Measurements from ENCODE around the gene CRYBB3.

The CRYBB3 gene

DNA sequence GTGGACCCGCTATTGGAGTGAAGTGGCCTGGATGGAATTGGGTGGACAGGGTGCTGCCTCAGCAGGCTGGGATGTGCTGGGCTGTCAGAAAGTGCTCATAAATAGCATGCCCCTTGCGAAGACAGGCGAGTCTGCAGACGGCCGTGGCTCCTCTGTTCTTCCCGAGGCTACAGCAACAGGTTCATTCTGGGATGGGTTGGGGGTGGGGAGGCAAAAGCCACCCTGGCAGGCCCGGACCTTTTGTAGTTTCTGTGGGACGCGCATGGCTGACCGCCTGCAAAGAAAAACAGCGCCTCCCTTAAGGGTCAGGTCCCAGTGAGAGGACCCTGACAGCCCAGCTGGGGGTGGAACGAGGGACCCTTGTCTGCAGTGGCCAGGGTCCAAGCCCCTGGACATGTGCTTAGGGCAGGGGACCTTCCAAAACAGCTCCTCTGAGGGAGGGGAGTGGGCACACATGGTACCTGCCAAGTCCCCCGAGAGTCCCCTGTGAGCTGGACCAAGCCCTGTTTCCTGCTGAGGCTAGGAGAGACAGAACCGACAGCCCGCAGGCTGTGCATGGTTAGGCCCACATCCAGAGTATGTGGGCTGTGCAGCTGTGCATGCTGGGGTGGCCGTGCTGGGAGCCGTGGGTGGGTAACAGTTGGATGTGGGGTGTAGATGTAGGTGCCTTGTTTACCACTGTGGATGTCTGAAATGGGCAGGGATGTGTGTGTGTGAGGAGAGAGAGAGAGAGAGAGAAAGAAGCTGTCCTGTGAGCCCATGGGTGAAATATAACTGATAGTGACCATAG is at the start of gene CRYBB3:
TSS of gene CRYBB3 (plus strand) at position 128 of the 790 bp plus-strand sequence. CDS start 1,539 bp downstream, outside the sequence.
- CTCF ChIA-PET = no interaction called here
- POLR2A ChIA-PET (ENCODE audit: low non-redundant PET) = no interaction called here
- peak within 1 kb of the TSS; percentile 52 for H3K27ac ChIP-seq
- TF ChIP-seq, protein P1, sequence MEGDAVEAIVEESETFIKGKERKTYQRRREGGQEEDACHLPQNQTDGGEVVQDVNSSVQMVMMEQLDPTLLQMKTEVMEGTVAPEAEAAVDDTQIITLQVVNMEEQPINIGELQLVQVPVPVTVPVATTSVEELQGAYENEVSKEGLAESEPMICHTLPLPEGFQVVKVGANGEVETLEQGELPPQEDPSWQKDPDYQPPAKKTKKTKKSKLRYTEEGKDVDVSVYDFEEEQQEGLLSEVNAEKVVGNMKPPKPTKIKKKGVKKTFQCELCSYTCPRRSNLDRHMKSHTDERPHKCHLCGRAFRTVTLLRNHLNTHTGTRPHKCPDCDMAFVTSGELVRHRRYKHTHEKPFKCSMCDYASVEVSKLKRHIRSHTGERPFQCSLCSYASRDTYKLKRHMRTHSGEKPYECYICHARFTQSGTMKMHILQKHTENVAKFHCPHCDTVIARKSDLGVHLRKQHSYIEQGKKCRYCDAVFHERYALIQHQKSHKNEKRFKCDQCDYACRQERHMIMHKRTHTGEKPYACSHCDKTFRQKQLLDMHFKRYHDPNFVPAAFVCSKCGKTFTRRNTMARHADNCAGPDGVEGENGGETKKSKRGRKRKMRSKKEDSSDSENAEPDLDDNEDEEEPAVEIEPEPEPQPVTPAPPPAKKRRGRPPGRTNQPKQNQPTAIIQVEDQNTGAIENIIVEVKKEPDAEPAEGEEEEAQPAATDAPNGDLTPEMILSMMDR (conservative IDR thresholded peaks at IDR 0.05; ENCODE audit: low read depth) = no peak
- DNase-seq (ENCODE audit: low spot score) = no peak

DNA sequence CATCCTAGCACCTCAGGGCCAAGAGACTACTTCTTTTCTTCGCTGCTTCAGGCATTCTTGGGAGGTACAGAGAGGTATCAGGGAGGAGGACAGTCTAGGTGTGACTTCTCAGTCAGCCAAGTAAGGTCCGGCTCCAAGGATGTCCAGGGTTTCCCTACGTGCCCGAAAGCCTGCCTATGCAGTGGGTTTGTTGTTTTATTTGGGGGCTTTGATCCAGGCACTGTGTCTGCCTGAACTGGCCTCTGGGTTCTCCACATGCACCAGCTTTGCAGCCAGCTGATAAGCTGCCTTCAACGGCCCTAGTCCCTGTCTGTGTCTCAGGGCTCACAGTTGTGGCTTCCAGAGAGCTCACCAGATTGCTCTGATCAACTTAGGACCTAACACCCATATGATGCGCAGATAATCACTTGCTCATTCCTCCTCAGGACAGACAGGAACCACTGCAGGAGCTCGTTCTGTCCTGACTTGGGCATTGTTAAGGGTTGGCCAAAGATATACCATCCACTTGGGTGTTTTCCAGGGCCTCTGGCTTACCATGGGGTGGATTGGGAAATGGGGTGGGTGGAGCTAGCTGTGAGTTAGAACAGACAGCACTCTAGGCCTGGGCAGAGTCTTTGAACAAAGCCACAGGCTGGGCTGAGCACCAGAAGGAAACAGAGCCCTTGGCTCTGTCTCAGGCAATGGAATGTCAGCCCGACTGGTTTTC is 45.5 kb upstream of the CRYBB3 start:
- ChIA-PET CTCF (interaction anchor here (0.6 to 0.7 kb wide), 2 partner anchors 201 to 213 kb away, joined by 3 read pairs; no protein-coding TSS in a partner anchor), POLR2A (ENCODE audit: low non-redundant PET) (no interaction called here)
- peak overlapping the region; percentile 95 for H3K27ac ChIP-seq
- DNase-seq (ENCODE audit: low spot score) = peak; percentile 81
- TF ChIP-seq, protein P1 (conservative IDR thresholded peaks at IDR 0.05; ENCODE audit: low read depth) = no peak

DNA sequence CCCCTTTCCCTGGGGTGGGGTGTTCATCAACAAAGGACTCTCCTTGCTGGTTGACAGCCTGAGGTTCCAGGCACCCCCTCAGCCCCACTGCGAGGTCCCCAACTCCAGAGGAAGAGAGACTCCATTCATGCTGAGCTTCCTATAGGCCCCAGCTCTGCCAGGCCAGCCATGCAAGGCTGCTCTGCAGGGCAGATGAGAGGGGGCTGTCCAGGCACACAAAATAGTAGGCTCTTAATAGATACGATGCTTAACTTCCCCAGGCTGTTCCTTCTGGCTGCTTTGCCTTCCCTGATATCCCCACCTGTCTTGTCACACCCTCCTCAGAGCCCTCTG is 45.0 kb upstream of the CRYBB3 start:
- no peak for DNase-seq (ENCODE audit: low spot score)
- TF ChIP-seq, protein P1 (conservative IDR thresholded peaks at IDR 0.05; ENCODE audit: low read depth) = no peak
- ChIA-PET POLR2A (ENCODE audit: low non-redundant PET) (no interaction called here), CTCF (interaction anchor here (0.5 to 0.7 kb wide), 3 partner anchors 37 to 213 kb away, joined by 3 to 6 read pairs (median 3); no protein-coding TSS in a partner anchor)
- peak overlapping the region; percentile 95 for H3K27ac ChIP-seq

DNA sequence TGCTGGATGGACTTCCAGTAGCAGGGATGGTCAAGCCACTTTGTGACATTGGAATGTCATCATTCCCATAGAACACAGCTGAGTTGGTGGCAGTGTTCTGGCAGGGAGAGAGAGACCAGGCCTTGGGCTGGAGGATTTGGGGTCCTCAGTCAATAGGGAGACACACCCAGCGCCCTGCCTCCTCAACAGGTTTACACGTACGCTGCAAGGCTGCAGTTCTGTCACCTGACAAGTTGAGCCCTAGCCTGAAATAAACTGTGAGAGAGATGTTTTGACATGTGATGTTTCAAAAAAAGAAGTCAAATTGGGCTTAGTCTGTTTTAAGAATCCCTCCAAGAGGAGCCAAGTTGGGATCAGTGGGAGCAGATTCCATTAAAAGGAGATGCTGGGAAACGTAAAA is 42.9 kb upstream of the CRYBB3 start:
- peak overlapping the region; percentile 49; the same call in 1 of the 2 replicates for H3K27ac ChIP-seq
- POLR2A ChIA-PET (ENCODE audit: low non-redundant PET) = no interaction called here
- CTCF ChIA-PET = no interaction called here
- TF ChIP-seq, protein P1 (conservative IDR thresholded peaks at IDR 0.05; ENCODE audit: low read depth) = no peak
- no peak for DNase-seq (ENCODE audit: low spot score)

DNA sequence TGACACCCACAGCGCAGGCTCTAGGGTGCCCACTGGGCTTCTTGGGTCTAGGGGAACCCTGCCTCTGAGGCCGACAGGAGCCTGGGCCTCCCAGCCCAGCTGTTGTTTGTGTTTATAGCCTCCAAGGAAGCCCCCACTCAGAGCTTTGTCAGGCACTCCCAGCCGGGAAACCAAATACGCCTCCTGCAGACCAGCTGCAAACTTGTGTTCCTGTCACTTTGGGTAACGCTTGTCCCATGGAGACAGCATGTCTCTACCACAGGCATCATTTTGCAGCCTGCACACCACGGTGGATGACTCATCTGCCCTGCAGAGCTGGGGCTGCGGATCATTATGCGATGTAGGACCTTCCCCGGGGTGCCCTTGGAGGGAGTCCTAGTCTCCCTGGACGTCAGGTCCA is 40.6 kb upstream of the CRYBB3 start:
- DNase-seq (ENCODE audit: low spot score) = no peak
- ChIA-PET POLR2A (ENCODE audit: low non-redundant PET) (no interaction called here), CTCF (no interaction called here)
- peak overlapping the region; percentile 49 for H3K27ac ChIP-seq
- TF ChIP-seq, protein P1 (conservative IDR thresholded peaks at IDR 0.05; ENCODE audit: low read depth) = no peak

DNA sequence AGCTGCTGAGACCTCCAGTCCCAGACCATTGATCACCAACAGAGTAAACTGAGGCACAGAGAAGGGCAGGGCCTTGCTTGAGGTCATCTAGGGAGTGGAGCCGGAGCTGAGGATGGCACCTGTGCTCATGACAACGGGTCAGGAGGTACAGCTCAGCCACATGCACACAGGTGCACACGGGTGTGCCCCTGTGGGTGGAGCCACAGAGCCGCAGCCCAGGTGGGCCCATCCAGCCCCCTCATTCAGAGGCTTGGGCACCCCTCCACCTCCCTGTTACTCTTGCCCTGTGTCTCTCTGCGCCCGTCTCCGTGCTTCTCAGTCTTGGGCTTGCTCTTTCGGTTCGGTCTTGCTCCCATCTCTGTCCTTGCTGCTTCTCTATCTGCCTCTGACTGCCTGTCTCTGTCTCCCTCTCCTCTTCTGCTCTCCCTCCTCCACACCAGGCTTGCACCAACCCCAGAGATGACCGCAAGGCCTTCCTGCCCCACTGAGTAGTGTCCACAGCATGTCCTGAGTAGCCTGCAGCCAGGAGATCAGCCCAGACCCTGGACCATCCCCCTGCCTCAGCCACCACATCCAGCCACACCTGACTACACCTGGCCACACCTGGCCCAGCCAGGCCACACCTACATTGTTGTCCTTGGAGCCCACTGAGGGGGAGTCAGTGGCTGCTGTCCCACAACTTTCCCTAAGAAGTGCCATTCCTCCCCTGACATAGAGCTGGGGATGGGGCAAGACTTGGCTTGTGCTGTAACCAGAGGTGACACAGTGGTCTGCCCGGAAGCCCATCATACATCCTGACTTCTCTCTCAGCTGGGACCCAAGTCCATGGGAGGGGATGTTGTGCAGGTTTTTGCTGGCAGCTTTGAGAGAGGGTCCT is 39.3 kb upstream of the CRYBB3 start:
- POLR2A ChIA-PET (ENCODE audit: low non-redundant PET) = no interaction called here
- CTCF ChIA-PET = interaction anchor here (1.1 kb wide), 1 partner anchor 79 kb away, joined by 3 read pairs; no protein-coding TSS in a partner anchor
- peak overlapping the region; percentile 74 for H3K27ac ChIP-seq
- TF ChIP-seq, protein P1 (conservative IDR thresholded peaks at IDR 0.05; ENCODE audit: low read depth) = no peak
- DNase-seq (ENCODE audit: low spot score) = no peak
